ENCODE data around the gene TBC1D10A. TPM values are rescaled to one million over a fixed set of nuclear protein-coding genes. Genes with fewer than 3 reads are reported as not detected.

Gene TBC1D10A
- total RNA-seq, 1 donor from 2014 or later, result 32.7 TPM

- Mint-ChIP-seq H3K9me3 (ENCODE audit: unreplicated experiment) (no peaks in the 10 kb centered on the region), H3K4me1 (ENCODE audit: low read depth, unreplicated experiment) (no peaks in the 10 kb centered on the region), H3K27ac (ENCODE audit: unreplicated experiment) (no peak overlapping the region), H3K27me3 (ENCODE audit: low read depth, unreplicated experiment) (no peaks in the 10 kb centered on the region), H3K4me3 (ENCODE audit: unreplicated experiment) (no peak overlapping the region), H3K36me3 (ENCODE audit: low read depth, unreplicated experiment) (peaks cover 26% of the 10 kb centered on the region)
- Histone ChIP-seq H3K4me3 (ENCODE audit: insufficient read depth, low read depth, low read length) (no peak overlapping the region), H3K27ac (ENCODE audit: low read depth, low read length) (no peak overlapping the region), H4K20me1 (ENCODE audit: insufficient read depth, low read length) (peaks cover 41% of the 10 kb centered on the region), H3K36me3 (ENCODE audit: insufficient read depth, low read length) (peaks cover 23% of the 10 kb centered on the region), H2AFZ (ENCODE audit: low read depth, low read length) (no peak overlapping the region), H3K9ac (ENCODE audit: low read length) (no peak overlapping the region), H3K9me3 (ENCODE audit: insufficient read depth, low read depth, low read length) (no peaks in the 10 kb centered on the region), H3K27me3 (ENCODE audit: insufficient read depth, low read length) (no peaks in the 10 kb centered on the region), H3K79me2 (ENCODE audit: insufficient read depth, low read length) (peaks cover 3% of the 10 kb centered on the region), H3K4me2 (ENCODE audit: low read length) (no peak overlapping the region), H3K4me1 (ENCODE audit: insufficient read depth, low read length) (peaks cover 29% of the 10 kb centered on the region)
- FAIRE-seq (no peak), DNase-seq (ENCODE audit: low read depth) (no peak)
- TF ChIP-seq EZH2 (IDR thresholded peaks at IDR 0.05; ENCODE audit: insufficient read depth, low read length) (no peak), CTCF (IDR thresholded peaks at IDR 0.05; ENCODE audit: insufficient read depth, low read depth, low read length) (no peak)
These were observed 34.4 kb downstream of the TBC1D10A start for GRCh38 chr22:30292069-30292970.

- TF ChIP-seq EZH2 (IDR thresholded peaks at IDR 0.05; ENCODE audit: insufficient read depth, low read length) (no peak), CTCF (IDR thresholded peaks at IDR 0.05; ENCODE audit: insufficient read depth, low read depth, low read length) (no peak)
- Mint-ChIP-seq H3K9me3 (ENCODE audit: unreplicated experiment) (no peaks in the 10 kb centered on the region), H3K4me1 (ENCODE audit: low read depth, unreplicated experiment) (no peaks in the 10 kb centered on the region), H3K36me3 (ENCODE audit: low read depth, unreplicated experiment) (peaks cover 24% of the 10 kb centered on the region), H3K4me3 (ENCODE audit: unreplicated experiment) (no peak overlapping the region), H3K27ac (ENCODE audit: unreplicated experiment) (no peak overlapping the region), H3K27me3 (ENCODE audit: low read depth, unreplicated experiment) (no peaks in the 10 kb centered on the region)
- no peaks in the 10 kb centered on the region for H3K27me3 ChIP-seq (ENCODE audit: insufficient read depth, low read length)
- H3K79me2 ChIP-seq (ENCODE audit: insufficient read depth, low read length), result peaks cover 3% of the 10 kb centered on the region
- FAIRE-seq (no peak), DNase-seq (ENCODE audit: low read depth) (no peak)
- no peaks in the 10 kb centered on the region for H3K9me3 ChIP-seq (ENCODE audit: insufficient read depth, low read depth, low read length)
- H3K4me3 ChIP-seq (ENCODE audit: insufficient read depth, low read depth, low read length), result no peak overlapping the region
- H4K20me1 ChIP-seq (ENCODE audit: insufficient read depth, low read length), result peaks cover 31% of the 10 kb centered on the region
- H2AFZ ChIP-seq (ENCODE audit: low read depth, low read length), result no peak overlapping the region
- peak overlapping the region; percentile 43 for H3K9ac ChIP-seq (ENCODE audit: low read length)
- peaks cover 29% of the 10 kb centered on the region for H3K4me1 ChIP-seq (ENCODE audit: insufficient read depth, low read length)
- no peak overlapping the region for H3K27ac ChIP-seq (ENCODE audit: low read depth, low read length)
- H3K36me3 ChIP-seq (ENCODE audit: insufficient read depth, low read length), result peaks cover 20% of the 10 kb centered on the region
- no peak overlapping the region for H3K4me2 ChIP-seq (ENCODE audit: low read length)
These were observed 35.5 kb downstream of the TBC1D10A start for GRCh38 chr22:30291058-30291892.

Measured in astrocyte (in vitro differentiated cells and primary cell).